ENCODE data around the gene PIGN.

- TF ChIP-seq CTCF (IDR thresholded peaks at IDR 0.05) (no peak), REST (IDR thresholded peaks at IDR 0.05; ENCODE audit: insufficient read depth in 1 of 2, low read depth in 2 of 2, low read length in 1 of 2) (no peak), POLR2AphosphoS5 (IDR thresholded peaks at IDR 0.05; ENCODE audit: low read depth, low read length) (no peak)
Measured at GRCh38 chr18:62196980-62197379, 10.1 kb upstream of the PIGN start.
